Natural killer cell treated with Interleukin-12 subunit alpha and Interleukin-12 subunit beta and Interleukin-15 and Interleukin-18, amount 100 ng/mL, for 72 hours (primary cell): ENCODE results near the gene ICAM1. TPM values are rescaled to one million over a fixed set of nuclear protein-coding genes. Genes with fewer than 3 reads are reported as not detected.

Source experiments
- total RNA-seq, 2 donors: library from RNA; stranded (reverse); gene quantifications; one replicate each; pipeline ENCODE4 v1.2.3, GENCODE V29; 2022

ICAM1 gene
- total RNA-seq, 2 donors from 2014 or later, result 106 to 264 TPM

Other genes starting within 250 kb of the ICAM1 start
- 10 to 100 TPM; 61.9 to 83.1 TPM for gene SHFL, start 184.8 kb upstream of the ICAM1 start, total RNA-seq
- gene ANGPTL6, start 168.4 kb upstream of the ICAM1 start, total RNA-seq, result 1 to 10 TPM; 5.1 to 5.2 TPM
- 100 to 1,000 TPM; 114 to 178 TPM for gene PPAN, start 164.8 kb upstream of the ICAM1 start, total RNA-seq
- gene P2RY11, start 159.4 kb upstream of the ICAM1 start, total RNA-seq, result 10 to 100 TPM; 35.0 to 35.6 TPM
- gene EIF3G, start 151.2 kb upstream of the ICAM1 start, total RNA-seq, result 100 to 1,000 TPM; 245 to 329 TPM
- gene DNMT1, start 76.2 kb upstream of the ICAM1 start, total RNA-seq, result 100 to 1,000 TPM; 322 to 576 TPM
- gene S1PR2, start 39.8 kb upstream of the ICAM1 start, total RNA-seq, result 1 to 10 TPM; 6.2 to 6.5 TPM
- gene MRPL4, start 18.9 kb upstream of the ICAM1 start, total RNA-seq, result 100 to 1,000 TPM in 1 of 2 donors, 10 to 100 TPM in 1; 79.1 to 140 TPM
- gene ICAM4, start 15.8 kb downstream of the ICAM1 start, total RNA-seq, result 1 to 10 TPM; 1.4 to 2.1 TPM
- gene ICAM5, start 18.8 kb downstream of the ICAM1 start, total RNA-seq, result under 1 TPM; 0.78 to 0.83 TPM
- gene ZGLP1, start 38.7 kb downstream of the ICAM1 start, total RNA-seq, result 1 to 10 TPM; 2.5 to 7.3 TPM
- 10 to 100 TPM; 11.4 to 26.4 TPM for gene FDX2, start 44.9 kb downstream of the ICAM1 start, total RNA-seq
- gene RAVER1, start 62.4 kb downstream of the ICAM1 start, total RNA-seq, result 100 to 1,000 TPM in 1 of 2 donors, 10 to 100 TPM in 1; 81.1 to 131 TPM
- 100 to 1,000 TPM in 1 of 2 donors, 10 to 100 TPM in 1; 91.9 to 154 TPM for gene ICAM3, start 68.5 kb downstream of the ICAM1 start, total RNA-seq
- 100 to 1,000 TPM; 310 to 453 TPM for gene TYK2, start 109.5 kb downstream of the ICAM1 start, total RNA-seq
- 100 to 1,000 TPM; 228 to 368 TPM for gene CDC37, start 132.4 kb downstream of the ICAM1 start, total RNA-seq
- gene PDE4A, start 149.4 kb downstream of the ICAM1 start, total RNA-seq, result 10 to 100 TPM; 14.5 to 46.6 TPM
- gene KEAP1, start 232.2 kb downstream of the ICAM1 start, total RNA-seq, result 100 to 1,000 TPM in 1 of 2 donors, 10 to 100 TPM in 1; 94.0 to 118 TPM
- gene S1PR5, start 246.3 kb downstream of the ICAM1 start, total RNA-seq, result 10 to 100 TPM in 1 of 2 donors, 1 to 10 TPM in 1; 5.1 to 16.3 TPM